Right ventricle myocardium inferior (tissue), 1 donor: ENCODE results near the gene INPP5A. TPM values are rescaled to one million over a fixed set of nuclear protein-coding genes. Genes with fewer than 3 reads are reported as not detected.
A peak's percentile ranks its signal among the peaks of the same experiment; 100 is the strongest.
"Not testable (repeated sequence)": the region's sequence is repeated elsewhere in the genome, so short reads cannot be mapped to it uniquely, and the experiment has no call there.

ENCODE experiments used
- ATAC-seq: fragments of 200-7000 bp; cut with Tn5 transposase; one replicate; pipeline ENCODE4 v1.9.1; 2020; ENCODE audit warnings: mild to moderate bottlenecking, moderate library complexity
- DNase-seq: peaks from one replicate; pipeline ENCODE4 v3.0.0; 2021; ENCODE audit errors: missing footprints
- intact Hi-C: fragments of 100-400 bp; cut with DNase I; formaldehyde crosslinking; loops from one replicate; pipeline ENCODE4 v1.11.0; 2022
- total RNA-seq: library from RNA; stranded (reverse); fragmentation: NEBNext Ultra II Directional; extraction: Animal tissue kit (Norgen Biotek cat#: 25700); gene quantifications from one replicate; pipeline ENCODE4 v1.2.1, GENCODE V29; 2021
- donor health status: DM: no; HTN: yes; CAD: no; lungs with severe emphysema.

Gene INPP5A
- total RNA-seq, 1 donor from 2014 or later = 108 TPM

DNA sequence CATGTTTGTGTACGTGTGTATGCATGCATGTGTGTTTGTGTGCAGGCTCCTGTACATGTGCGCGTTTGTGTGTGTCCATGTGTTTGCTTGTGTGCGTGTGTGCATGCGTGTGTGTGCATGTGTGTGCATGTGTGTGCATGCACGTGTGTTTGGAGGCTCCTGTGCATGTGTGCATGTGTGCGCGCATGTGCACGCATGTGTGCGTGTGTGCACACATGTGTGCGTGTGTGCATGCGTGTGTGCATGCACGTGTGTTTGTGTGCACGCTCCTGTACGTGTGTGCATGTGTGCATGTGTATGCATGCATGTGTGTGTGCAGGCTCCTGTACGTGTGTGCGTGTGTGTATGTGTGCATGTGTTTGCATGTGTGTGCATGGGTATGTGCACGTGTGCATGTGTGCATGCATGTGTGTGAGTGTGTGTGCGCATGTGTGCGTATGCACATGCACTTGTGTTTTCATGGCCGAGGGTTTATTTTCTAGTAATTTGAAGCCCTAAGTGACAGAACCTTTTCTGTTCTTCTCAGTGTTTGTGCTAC is 59.2 kb downstream of the INPP5A start:
- DNase-seq (no peak), ATAC-seq (no peak)
- intact Hi-C loops = no loop called here

DNA sequence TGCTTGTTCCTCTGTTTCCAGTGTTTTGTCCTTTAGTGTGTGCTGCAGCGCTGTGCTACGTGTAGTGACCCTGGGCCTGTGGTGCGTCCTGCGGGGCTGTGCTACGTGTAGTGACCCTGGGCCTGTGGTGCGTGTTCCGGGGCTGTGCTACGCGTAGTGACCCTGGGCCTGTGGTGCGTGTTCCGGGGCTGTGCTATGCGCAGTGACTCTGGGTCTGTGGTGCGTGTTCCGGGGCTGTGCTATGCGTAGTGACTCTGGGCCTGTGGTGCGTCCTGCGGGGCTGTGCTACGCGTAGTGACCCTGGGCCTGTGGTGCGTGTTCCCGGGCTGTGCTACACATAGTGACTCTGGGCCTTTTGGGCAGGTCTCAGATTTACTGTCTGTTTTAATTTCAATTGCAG is 60.1 kb downstream of the INPP5A start:
- DNase-seq (no peak), ATAC-seq (no peak)
- intact Hi-C loops = no loop called here

DNA sequence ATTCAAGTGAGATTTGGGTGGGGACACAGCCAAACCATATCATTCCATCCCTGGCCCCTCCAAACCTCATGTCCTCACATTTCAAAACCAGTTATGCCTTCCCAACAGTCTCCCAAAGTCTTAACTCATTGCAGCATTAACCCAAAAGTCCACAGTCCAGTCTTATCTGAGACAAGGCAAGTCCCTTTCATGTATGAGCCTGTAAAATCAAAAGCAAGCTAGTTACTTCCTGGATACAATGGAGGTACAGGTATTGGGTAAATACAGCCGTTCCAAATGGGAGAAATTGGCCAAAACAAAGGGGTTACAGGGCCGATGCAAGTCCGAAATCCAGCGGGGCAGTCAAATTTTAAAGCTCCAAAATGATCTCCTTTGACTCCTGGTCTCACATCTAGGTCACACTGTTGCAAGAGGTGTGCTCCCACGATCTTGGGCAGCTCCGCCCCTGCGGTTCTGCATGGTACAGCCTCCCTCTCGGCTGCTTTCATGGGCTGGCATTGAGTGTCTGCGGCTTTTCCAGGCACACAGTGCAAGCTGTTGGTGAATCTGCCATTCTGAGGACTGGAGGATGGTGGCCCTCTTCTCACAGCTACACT is 61.5 kb downstream of the INPP5A start:
- DNase-seq, ATAC-seq, intact Hi-C loops: not testable (repeated sequence)

DNA sequence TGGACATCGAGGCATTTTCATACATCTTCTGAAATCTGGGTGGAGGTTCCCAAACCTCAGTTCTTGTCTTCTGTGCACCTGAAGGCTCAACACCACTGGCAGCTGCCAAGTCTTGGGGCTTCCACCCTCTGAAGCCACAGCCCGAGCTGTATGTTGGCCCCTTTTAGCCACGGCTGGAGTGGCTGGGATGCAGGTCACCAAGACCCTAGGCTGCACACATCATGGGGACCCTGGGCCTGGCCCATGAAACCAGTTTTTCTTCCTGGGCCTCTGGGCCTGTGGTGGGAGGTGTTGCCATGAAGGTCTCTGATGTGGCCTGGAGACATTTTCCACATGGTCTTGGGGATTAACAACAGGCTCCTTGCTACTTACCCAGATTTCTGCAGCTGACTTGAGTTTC is 62.1 kb downstream of the INPP5A start:
- intact Hi-C loops = no loop called here

DNA sequence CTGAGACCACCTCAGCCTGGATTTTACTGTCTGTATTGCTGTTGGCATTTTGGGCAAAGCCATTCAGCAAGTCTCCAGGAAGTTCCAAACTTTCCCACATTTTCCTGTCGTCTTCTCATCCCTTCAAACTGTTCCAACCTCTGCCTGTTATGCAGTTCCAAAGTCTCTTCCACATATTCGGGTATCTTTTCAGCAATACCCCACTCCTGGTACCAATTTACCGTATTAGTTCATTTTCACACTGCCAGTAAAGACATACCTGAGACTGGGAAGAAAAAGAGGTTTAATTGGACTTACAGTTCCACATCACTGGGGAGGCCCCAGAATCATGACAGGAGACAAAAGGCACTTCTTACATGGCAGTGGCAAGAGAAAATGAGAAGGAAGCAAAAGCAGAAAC is 62.8 kb downstream of the INPP5A start:
- DNase-seq (no peak), ATAC-seq (no peak)
- intact Hi-C loops = no loop called here

More for the DNA sequence above, 62.1 kb downstream of the INPP5A start:
- no peak for ATAC-seq
- DNase-seq = no peak

DNA sequence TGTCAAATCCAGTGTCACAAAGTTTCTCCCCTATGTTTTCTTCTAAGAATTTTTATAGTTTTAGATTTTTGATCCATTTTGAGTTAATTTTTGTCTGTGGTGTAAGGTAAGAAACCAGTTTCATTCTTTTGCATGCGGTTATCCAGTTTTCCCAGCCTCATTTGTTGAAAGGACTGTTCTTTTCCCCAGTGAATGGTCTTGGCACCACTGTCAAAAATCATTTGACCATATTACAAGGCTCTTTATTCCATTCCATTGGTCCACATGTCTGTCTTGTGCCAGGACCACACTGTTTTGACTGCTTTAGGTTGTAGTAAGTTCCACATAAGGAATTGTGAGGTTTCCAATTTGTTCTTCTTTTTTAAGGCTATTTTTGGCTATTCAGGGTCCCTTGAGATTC is 64.0 kb downstream of the INPP5A start:
- no peak for DNase-seq
- intact Hi-C loops = no loop called here
- no peak for ATAC-seq

DNA sequence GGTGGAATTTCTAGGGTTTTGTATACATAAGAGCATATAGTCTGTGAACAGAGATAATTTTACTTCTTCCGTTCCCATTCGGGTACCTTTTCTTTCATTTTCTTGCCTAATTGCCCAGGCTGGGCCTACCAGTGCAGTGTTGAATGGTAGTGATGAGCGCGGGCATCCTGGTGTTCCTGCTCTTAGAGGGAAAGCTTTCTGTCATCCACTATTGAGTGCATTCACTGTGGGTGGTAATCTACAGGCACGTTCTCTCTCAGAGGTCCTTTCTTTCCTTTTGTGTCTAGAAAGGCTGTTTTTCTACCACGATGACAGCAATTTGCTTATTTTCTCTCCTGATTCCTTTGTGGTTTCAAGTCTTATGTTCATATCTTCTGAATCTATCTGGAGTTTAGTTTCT is 65.0 kb downstream of the INPP5A start:
- intact Hi-C loops = no loop called here
- ATAC-seq (no peak), DNase-seq (no peak)

DNA sequence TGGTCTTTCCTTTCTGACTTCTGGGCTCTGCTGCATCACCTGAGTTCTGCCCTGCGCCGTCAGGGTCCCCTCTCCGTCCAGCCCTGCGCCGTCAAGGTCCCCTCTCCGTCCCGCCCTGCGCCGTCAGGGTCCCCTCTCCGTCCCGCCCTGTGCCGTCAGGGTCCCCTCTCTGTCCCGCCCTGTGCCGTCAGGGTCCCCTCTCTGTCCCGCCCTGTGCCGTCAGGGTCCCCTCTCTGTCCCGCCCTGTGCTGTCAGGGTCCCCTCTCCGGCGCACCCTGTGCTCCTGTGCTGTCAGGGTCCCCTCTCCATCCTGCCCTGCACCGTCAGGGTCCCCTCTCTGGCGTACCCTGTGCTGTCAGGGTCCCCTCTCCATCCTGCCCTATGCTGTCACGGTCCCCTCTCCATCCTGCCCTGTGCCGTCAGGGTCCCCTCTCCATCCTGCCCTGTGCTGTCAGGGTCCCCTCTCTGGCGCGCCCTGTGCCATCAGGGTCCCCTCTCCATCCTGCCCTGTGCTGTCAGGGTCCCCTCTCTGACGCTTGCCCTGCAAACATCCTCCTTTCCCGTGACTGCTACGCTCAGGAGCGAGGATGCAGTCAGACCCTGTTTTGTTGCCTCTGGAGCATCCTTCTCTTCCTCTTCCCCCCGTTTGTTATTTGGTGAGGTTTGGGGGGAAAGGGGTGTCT is 66.4 kb downstream of the INPP5A start:
- ATAC-seq (no peak), DNase-seq (no peak)
- intact Hi-C loops = no loop called here

DNA sequence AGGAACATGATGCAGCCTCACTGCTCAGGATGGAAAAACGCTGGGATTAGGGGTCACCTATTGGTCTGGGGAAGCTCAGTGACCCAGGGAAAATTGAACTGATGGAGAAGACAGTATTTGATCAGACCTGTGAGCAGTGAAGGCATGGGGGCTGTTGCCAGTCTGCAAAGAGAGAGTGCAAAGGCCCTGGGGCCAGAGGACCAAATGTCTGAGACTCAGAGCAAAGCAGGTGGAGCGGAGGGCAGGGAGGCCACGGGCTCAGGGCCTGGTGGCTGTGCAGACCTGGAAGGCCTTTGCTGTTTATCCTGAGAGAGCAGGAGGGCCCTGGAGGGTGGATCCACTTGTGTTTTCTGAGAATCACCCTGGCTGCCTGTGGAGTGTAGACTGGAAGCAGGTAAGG is 67.1 kb downstream of the INPP5A start:
- intact Hi-C loops = no loop called here
- no peak for DNase-seq
- ATAC-seq = no peak

DNA sequence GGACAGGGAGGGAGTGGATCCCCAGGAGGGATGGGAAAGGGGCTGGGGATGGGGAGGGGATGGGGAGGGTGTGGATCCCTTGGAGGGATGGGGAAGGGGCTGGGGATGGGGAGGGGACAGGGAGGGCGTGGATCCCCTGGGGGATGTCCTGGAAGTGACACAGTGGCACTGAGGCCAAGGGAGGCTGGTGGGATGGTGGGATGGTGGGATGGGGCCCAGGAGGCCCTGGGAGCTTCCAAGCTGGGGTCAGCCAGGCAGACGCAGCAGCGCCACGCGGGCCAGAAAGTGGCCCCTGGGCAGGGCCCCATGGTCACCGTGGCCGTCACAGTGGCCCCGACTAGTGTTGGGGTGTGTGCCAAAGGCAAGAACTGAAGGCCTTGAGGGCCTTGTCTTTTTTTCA is 67.8 kb downstream of the INPP5A start:
- no peak for ATAC-seq
- intact Hi-C loops = no loop called here
- DNase-seq = no peak

DNA sequence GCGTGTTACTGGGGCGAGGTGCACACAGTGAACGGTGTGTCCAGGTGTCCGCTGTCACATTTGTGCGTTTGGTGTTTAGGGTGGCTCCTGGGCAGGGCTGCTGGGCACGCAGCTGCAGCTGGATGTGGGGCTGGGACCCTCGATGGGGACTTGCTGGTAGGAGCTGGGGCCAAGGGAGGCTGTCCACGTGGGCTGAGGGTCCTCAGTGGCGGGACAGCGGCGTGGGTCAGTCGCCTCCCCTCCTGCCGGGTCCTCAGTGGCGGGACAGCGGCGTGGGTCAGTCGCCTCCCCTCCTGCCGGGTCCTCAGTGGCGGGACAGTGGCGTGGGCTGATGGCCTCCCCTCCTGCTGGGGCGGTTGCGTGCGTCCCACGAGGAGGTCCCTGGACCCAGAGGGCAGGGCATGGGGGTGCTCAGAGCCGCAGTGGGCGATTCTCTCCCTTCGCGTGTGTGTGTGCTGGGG is 68.5 kb downstream of the INPP5A start:
- DNase-seq (no peak), ATAC-seq (no peak)
- intact Hi-C loops = no loop called here

DNA sequence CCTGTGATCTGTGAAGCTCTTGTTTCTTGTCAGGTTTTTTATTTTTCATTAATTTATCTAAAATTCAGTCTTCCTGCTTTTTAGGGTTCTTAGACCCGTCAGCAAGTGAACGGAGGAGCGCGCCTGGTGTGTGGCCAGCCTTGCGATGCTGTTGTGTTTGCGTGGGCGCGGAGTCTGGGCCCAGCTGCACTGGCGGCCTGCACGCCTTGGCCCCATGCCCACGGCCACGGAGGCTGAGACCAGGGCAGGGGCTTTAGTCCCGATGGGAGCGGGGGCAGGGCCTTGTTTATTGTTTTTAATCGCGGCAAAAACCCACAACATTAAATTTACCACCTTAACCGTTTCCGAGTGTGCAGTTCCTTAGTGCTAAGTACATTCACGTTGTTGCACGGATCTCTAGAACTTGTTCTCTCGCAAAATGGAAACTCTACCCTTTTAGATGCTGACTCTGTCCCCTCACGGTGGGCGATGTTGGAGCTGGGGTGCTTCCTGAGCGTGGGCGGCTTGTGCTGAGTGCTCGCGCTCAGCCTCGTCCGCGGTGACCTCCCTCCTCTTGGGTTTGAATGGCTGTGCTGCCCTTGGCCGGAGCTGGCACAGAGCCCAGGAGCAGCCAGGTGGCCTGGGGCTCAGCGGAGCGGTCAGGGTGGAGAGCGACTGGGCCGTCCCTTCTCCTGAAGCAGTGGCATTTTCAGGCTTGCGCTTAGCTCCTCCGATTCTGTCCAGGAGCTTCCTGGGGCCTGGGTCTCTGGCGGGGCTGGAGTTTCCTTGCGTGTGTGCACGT is 69.1 kb downstream of the INPP5A start:
- DNase-seq (peak; percentile 87), ATAC-seq (peak; percentile 57)
- intact Hi-C loops = no loop called here

DNA sequence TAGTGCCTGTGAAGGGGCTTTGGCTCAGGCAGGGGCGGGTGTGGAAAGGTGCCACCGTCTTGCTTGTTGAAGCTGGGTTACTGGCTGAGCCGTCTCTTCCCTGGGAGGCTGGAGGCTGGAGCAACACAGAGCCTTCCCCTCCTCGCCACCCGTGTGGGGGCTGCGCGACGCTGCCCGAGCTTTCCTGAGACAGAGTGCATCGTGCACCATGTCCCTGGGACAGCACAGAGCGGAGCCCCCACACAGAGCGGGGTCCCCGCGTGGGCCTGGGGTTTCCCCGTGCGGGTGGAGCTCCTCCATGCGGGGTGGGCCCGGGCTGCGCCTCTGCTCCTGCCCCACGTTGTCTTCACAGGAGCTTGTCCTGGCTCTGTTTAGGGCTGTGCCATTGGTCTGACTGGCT is 69.9 kb downstream of the INPP5A start:
- ATAC-seq = no peak
- intact Hi-C loops = no loop called here
- DNase-seq = no peak

DNA sequence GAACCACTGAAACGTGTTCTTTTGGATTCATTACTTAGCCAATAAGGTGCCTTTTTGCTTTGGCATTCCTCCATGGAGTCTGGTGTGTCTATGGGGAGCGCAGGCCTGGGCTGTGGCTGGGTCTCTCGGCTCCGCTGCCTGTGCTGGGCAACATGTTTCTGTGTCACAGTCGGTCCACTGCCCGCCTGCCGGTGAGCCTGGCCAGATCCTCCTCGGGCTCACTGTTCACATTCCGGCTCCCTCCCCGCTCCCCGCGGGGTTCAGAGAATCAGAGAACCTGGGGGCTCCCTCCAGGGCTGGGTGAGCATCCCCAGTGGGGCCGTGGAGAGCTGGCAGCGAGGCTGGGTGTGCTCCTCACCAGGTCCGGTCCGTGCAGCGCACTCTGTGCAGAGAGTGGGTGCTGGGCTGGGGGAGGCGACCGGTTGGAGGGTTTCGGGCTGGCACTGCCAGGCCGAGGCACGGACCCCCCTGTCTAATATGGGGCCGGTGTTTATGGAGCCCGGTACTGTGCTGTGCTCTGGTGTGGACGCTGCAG is 70.4 kb downstream of the INPP5A start:
- intact Hi-C loops = no loop called here
- DNase-seq = no peak
- ATAC-seq = no peak

DNA sequence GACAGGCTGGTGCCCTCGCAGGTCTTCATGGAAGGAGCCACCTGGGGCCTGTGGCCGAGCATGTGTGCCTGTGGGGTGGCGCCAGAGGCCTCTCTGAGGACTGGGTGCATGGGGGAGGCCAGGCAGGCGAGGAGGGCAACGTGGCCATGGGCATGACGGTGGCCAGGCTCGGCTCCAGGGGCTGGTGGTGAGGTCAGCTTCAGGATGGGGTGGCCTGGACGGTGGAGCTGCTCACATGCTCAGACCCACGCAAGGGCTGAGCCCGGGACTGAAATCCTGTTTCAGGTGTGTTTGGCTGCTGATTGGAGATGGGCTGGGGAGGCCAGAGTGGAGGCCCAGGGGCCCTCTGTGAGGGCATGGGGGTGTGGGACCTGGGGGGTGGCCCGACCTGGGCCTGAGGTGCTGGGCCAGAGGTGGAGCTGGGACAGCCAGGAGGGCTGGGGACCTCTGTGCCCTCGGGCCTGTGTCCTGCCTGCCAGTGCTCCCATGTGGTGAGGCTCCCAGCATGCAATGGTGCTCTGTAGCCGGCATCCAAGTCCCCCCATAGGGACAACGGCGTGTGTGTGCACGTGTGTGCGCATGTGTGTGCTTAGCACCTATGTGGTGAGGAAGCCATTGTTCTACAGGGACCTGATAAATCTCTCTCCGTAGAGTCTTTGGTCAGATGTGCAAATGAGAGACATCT is 71.1 kb downstream of the INPP5A start:
- intact Hi-C loops = no loop called here
- no peak for ATAC-seq
- no peak for DNase-seq

DNA sequence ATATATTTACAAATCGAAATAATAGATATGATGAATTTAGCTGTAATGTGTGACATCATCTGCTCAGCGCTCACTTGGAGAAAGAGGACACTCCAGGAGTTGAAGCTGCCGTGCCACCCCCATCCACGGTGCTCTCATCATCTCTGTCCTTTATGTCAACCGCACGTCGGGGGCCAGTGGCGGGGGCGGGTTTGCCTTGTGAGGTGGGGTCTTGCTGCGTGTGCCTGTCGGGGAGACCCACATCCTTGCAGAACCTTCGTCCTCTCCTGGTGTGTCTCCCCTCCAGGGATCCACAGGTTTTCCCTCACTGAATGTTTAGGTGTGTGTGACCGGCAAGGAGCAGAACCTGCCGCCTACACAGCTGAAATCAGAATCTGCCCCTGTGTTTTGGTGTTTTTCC is 71.6 kb downstream of the INPP5A start:
- intact Hi-C loops = no loop called here
- no peak for DNase-seq
- no peak for ATAC-seq

DNA sequence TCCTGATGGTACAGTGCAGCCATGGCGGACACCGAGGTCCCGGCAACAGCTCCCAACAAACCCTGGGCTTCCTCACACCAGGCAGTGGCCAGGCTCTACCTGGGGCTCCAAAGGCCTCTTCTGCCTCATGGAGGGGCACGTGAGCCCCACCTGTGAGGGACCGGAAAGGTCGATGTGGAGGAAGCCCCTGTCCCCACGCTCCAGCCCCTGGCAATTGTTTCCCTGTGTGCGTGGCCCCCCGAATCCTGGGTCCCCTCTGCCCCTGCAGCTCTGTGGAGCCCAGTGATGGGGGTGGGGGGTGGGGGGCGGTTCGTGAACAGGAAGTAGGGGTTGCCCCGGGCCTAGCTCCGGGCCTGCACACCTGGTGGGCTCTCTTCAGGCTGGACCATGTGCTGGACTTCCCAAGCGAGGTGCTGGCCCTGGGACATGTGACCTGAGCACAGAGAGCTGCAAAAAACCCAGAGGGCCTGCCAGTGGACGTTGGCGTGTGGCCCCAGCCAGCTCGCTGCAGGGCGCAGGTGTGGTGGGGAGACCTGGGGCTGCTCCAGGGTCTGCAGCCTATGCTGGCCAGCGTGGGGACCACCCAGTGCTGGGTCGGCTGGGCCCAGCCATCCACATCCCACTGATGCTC is 72.6 kb downstream of the INPP5A start:
- DNase-seq = no peak
- intact Hi-C loops = no loop called here

DNA sequence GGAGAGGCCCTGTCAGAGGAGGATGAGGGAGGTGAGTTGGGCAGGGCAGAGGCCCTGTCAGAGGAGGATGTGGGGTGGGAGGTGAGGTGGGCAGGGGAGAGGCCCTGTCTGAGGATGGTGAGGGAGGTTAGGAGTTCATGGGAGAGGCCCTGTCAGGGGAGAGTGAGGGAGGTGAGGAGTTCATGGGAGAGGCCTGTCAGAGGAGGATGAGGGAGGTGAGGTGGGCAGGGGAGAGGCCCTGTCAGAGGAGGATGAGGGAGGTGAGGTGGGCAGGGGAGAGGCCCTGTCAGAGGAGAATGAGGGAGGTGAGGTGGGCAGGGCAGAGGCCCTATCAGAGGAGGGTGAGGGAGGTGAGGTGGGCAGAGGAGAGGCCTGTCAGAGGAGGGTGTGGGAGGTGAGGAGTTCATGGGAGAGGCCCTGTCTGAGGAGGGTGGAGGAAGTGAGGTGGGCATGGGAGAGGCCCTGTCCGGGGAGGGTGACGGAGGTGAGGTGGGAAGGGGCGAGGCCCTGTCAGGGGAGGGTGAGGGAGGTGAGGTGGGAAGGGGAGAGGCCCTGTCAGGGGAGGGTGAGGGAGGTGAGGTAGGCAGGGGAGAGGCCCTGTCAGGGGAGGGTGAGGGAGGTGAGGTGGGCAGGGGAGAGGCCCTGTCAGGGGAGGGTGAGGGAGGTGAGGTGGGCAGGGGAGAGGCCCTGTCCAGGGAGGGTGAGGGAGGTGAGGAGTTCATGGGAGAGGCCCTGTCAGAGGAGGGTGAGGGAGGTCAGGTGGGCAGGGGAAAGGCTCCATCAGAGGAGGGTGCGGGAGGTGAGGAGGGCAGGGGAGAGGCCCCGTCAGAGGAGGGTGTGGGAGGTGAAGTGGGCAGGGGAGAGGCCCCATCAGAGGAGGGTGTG is 73.7 kb downstream of the INPP5A start:
- no peak for ATAC-seq
- DNase-seq = peak; percentile 9
- intact Hi-C loops = no loop called here

More for the DNA sequence above, 72.6 kb downstream of the INPP5A start:
- no peak for ATAC-seq
